Lower lobe of right lung (tissue), 2 donors: ENCODE data around the gene GABRR2. TPM values are rescaled to one million over a fixed set of nuclear protein-coding genes. Genes with fewer than 3 reads are reported as not detected.

Experiments used
- ATAC-seq, 2 donors: fragments of 200-7000 bp; cut with Tn5 transposase; one replicate each; pipeline ENCODE4 v1.9.1; 2020 to 2022; ENCODE audit warnings: mild to moderate bottlenecking in 2 of 2, moderate library complexity in 2 of 2
- DNase-seq: peaks from one replicate; pipeline ENCODE4 v3.0.0-alpha.2; 2020
- H3K27ac ChIP-seq: fragments of 200-600 bp; one replicate; pipeline ENCODE4 v1.8.0; 2022
- H3K27me3 ChIP-seq: fragments of 200-600 bp; one replicate; pipeline ENCODE4 v1.8.0; 2022; ENCODE audit warnings: low read depth
- H3K36me3 ChIP-seq: fragments of 200-600 bp; one replicate; pipeline ENCODE4 v1.8.0; 2022; ENCODE audit warnings: mild to moderate bottlenecking
- H3K4me1 ChIP-seq: fragments of 200-600 bp; one replicate; pipeline ENCODE4 v1.8.0; 2022
- H3K4me3 ChIP-seq: fragments of 200-600 bp; one replicate; pipeline ENCODE4 v1.8.0; 2022; ENCODE audit warnings: mild to moderate bottlenecking
- H3K9me3 ChIP-seq: fragments of 200-600 bp; one replicate; pipeline ENCODE4 v1.8.0; 2022
- CTCF ChIP-seq: fragments of 200-600 bp; IDR thresholded peaks from one replicate; pipeline ENCODE4 v1.8.0; 2022; ENCODE audit warnings: antibody characterized with exemption, mild to moderate bottlenecking
- intact Hi-C: fragments of 100-400 bp; cut with DNase I; formaldehyde crosslinking; loops from one replicate; pipeline ENCODE4 v1.11.0; 2022
- total RNA-seq: library from RNA; stranded (reverse); fragmentation: NEBNext Ultra II Directional; extraction: Animal tissue kit (Norgen Biotek cat#: 25700); gene quantifications from one replicate; pipeline ENCODE4 v1.2.1, GENCODE V29; 2021
- donor health status: DM: no; HTN: yes; CAD: no; lungs with severe emphysema.

Gene GABRR2
- total RNA-seq, 1 donor from 2014 or later: 1.2 TPM

GRCh38 chr6:89346433-89346832 lies 31.3 kb upstream of the GABRR2 start:
- H3K4me1 ChIP-seq: peaks cover 62% of the 10 kb centered on the region
- H3K36me3 ChIP-seq: peaks cover 15% of the 10 kb centered on the region
- H3K4me3 ChIP-seq: no peak overlapping the region
- DNase-seq (no peak), ATAC-seq (no peak)
- no peaks in the 10 kb centered on the region for H3K9me3 ChIP-seq
- H3K27ac ChIP-seq: no peak overlapping the region
- H3K27me3 ChIP-seq: no peaks in the 10 kb centered on the region
- no peak for TF ChIP-seq CTCF
- intact Hi-C loops: no loop called here

GRCh38 chr6:89339565-89339964 lies 24.5 kb upstream of the GABRR2 start:
- H3K9me3 ChIP-seq: no peaks in the 10 kb centered on the region
- peaks cover 4% of the 10 kb centered on the region for H3K4me1 ChIP-seq
- no peak for DNase-seq
- H3K4me3 ChIP-seq: no peak overlapping the region
- no peak for TF ChIP-seq CTCF
- intact Hi-C loops: no loop called here
- H3K27ac ChIP-seq: no peak overlapping the region
- H3K36me3 ChIP-seq: peaks cover 78% of the 10 kb centered on the region
- no peak for ATAC-seq
- no peaks in the 10 kb centered on the region for H3K27me3 ChIP-seq

GRCh38 chr6:89335164-89335563 lies 20.1 kb upstream of the GABRR2 start:
- DNase-seq (no peak), ATAC-seq (no peak)
- no peaks in the 10 kb centered on the region for H3K27me3 ChIP-seq
- intact Hi-C loops: no loop called here
- H3K4me1 ChIP-seq: no peaks in the 10 kb centered on the region
- TF ChIP-seq CTCF: no peak
- H3K4me3 ChIP-seq: no peak overlapping the region
- H3K27ac ChIP-seq: no peak overlapping the region
- peaks cover 94% of the 10 kb centered on the region for H3K36me3 ChIP-seq
- H3K9me3 ChIP-seq: no peaks in the 10 kb centered on the region

DNA sequence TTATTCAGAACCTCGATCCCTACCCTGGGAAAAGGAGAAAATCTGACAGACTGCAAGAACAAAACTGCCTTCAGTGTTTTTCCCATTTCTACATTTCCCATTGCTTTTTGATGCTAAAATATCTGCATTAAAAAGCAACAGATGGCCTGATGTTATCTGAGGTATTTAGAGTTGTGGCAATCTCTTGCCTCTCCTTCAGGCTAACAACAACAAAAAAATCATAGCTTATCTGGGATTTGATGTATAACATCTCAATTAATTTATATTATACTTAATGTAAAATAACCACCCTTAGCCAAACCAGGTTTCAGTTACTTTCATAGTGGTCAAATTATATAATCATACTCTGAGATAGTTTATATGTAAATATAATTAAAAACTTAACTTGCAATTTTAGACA lies 15.8 kb upstream of the GABRR2 start:
- intact Hi-C loops: no loop called here
- Histone ChIP-seq H3K36me3 (peaks cover 98% of the 10 kb centered on the region), H3K27ac (no peak overlapping the region), H3K9me3 (no peaks in the 10 kb centered on the region), H3K4me1 (no peaks in the 10 kb centered on the region), H3K27me3 (no peaks in the 10 kb centered on the region), H3K4me3 (no peak overlapping the region)
- no peak for TF ChIP-seq CTCF
- ATAC-seq (no peak), DNase-seq (no peak)

DNA sequence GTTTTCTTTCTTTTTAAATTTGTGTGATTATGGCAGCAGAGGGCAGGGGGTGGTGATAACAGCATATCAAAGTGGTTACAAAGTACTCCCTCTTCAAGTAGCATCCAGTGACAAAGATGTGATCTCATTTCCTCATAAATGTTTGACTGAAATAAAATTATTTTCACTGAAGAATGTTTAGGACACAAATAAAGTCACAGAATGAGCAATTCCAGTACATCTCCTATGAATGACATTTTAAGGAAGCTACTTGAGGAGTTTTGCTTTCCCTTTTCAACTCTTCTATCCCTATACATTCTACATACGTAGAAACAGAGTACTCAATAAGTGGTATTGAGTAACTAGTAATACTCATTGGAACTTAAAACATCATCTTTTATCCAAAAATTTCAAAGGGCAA lies 13.9 kb upstream of the GABRR2 start:
- H3K36me3 ChIP-seq: peaks cover 80% of the 10 kb centered on the region
- DNase-seq (no peak), ATAC-seq (no peak)
- intact Hi-C loops: no loop called here
- TF ChIP-seq CTCF: no peak
- no peak overlapping the region for H3K4me3 ChIP-seq
- H3K4me1 ChIP-seq: no peaks in the 10 kb centered on the region
- no peak overlapping the region for H3K27ac ChIP-seq
- no peaks in the 10 kb centered on the region for H3K27me3 ChIP-seq
- no peaks in the 10 kb centered on the region for H3K9me3 ChIP-seq

DNA sequence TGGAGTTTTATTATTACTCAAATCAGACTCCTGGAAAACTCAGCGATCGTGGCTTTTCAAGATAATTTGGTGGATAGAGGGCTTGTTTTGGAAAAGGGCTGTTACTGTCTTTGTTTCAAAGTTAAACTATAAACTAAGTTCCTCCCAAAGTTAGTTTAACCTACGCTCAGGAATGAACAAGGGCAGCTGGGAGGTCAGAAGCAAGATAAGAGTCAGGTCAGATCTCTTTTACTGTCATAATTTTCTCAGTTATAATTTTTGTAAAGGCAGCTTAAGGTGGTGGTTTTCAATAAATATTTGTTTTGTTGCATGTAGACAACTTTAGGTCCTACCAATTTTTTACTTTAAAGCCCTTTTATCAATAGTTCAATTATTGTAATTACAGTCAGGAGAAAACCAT lies 9.2 kb upstream of the GABRR2 start:
- ATAC-seq: no peak
- no peaks in the 10 kb centered on the region for H3K9me3 ChIP-seq
- H3K27ac ChIP-seq: no peak overlapping the region
- H3K4me1 ChIP-seq: peaks cover 7% of the 10 kb centered on the region
- no peak for DNase-seq
- TF ChIP-seq CTCF: no peak
- intact Hi-C loops: no loop called here
- H3K27me3 ChIP-seq: no peaks in the 10 kb centered on the region
- H3K4me3 ChIP-seq: no peak overlapping the region
- peaks cover 35% of the 10 kb centered on the region for H3K36me3 ChIP-seq
